ENCODE measurements around the gene ADAT3. TPM values are rescaled to one million over a fixed set of nuclear protein-coding genes. Genes with fewer than 3 reads are reported as not detected.

ADAT3 gene
- polyA plus RNA-seq, 1 of the 3 experiments (the other 2 are of a cell fraction) = 2.8 TPM

- no peak for TF ChIP-seq RFX5 (IDR thresholded peaks at IDR 0.05; ENCODE audit: low read length)
- no peak for TF ChIP-seq ELF1 (IDR thresholded peaks at IDR 0.05)
Observed at GRCh38 chr19:1912760-1913505, 7.7 kb downstream of the ADAT3 start (continued).

GRCh38 chr19:1913781-1914577, 8.8 kb downstream of the ADAT3 start:
- no peaks in the 10 kb centered on the region for H3K27me3 ChIP-seq (ENCODE audit: insufficient read depth)
- ChIA-PET CTCF (interaction anchor here (1.0 to 3.5 kb wide), 3 partner anchors 9 to 16 kb away, joined by 3 to 15 read pairs (median 3); partner anchors contain the start of genes ADAT3 and SCAMP4), POLR2A (no interaction called here)
- peaks cover 0 to 11% of the 10 kb centered on the region in 2 experiments; a peak in 1 of 4 replicates for H3K4me1 ChIP-seq (ENCODE audit: control insufficient read depth in 1 of 2, insufficient read depth in 2 of 2, low read depth in 1 of 2, low read length in 1 of 2)
- H3K4me2 ChIP-seq = no peak overlapping the region
- DNase-seq = no peak
- peaks cover 40% of the 10 kb centered on the region for H4K20me1 ChIP-seq (ENCODE audit: insufficient read depth)
- no peaks in the 10 kb centered on the region for H3F3A ChIP-seq (replicated peaks; ENCODE audit: insufficient read depth)
- H3K36me3 ChIP-seq (replicated peaks in 1 of 2; ENCODE audit: control insufficient read depth in 1 of 2, insufficient read depth in 2 of 2, low read length in 1 of 2) = peaks cover 0 to 29% of the 10 kb centered on the region in 2 experiments
- TF ChIP-seq USF2 (IDR thresholded peaks at IDR 0.05; ENCODE audit: borderline replicate concordance, low read depth, low read length) = no peak
- no peak overlapping the region for H3K9ac ChIP-seq
- no peak overlapping the region for H3K4me3 ChIP-seq (ENCODE audit: low read depth in 2 of 2, low read length in 1 of 2)
- no peak overlapping the region for H3K27ac ChIP-seq (ENCODE audit: low read depth in 2 of 2, low read length in 1 of 2)
- H2AFZ ChIP-seq (ENCODE audit: low read depth) = no peak overlapping the region
- H3K79me2 ChIP-seq (ENCODE audit: insufficient read depth) = peaks cover 61% of the 10 kb centered on the region
- no peaks in the 10 kb centered on the region for H3K9me3 ChIP-seq
- H3K9me2 ChIP-seq = no peaks in the 10 kb centered on the region
- WGBS (ENCODE audit: low lambda C conversion rate) = 83% methylated on average over 9 of the region's 23 CpGs

- Histone ChIP-seq H3K27me3 (ENCODE audit: insufficient read depth) (no peaks in the 10 kb centered on the region), H3K9me3 (no peaks in the 10 kb centered on the region), H3K4me1 (ENCODE audit: control insufficient read depth in 1 of 2, insufficient read depth in 2 of 2, low read depth in 1 of 2, low read length in 1 of 2) (peaks cover 0 to 2% of the 10 kb centered on the region in 2 experiments; a peak in 1 of 4 replicates), H4K20me1 (ENCODE audit: insufficient read depth) (peaks cover 31% of the 10 kb centered on the region), H3K79me2 (ENCODE audit: insufficient read depth) (peaks cover 52% of the 10 kb centered on the region), H3F3A (replicated peaks; ENCODE audit: insufficient read depth) (no peaks in the 10 kb centered on the region), H3K4me3 (ENCODE audit: low read depth in 2 of 2, low read length in 1 of 2) (no peak overlapping the region), H3K36me3 (replicated peaks in 1 of 2; ENCODE audit: control insufficient read depth in 1 of 2, insufficient read depth in 2 of 2, low read length in 1 of 2) (peaks cover 0 to 33% of the 10 kb centered on the region in 2 experiments), H3K9ac (no peak overlapping the region), H3K4me2 (no peak overlapping the region), H2AFZ (ENCODE audit: low read depth) (no peak overlapping the region), H3K9me2 (no peaks in the 10 kb centered on the region), H3K27ac (ENCODE audit: low read depth in 2 of 2, low read length in 1 of 2) (no peak overlapping the region)
- ChIA-PET CTCF (interaction anchor here (1.0 to 3.5 kb wide), 2 partner anchors 14 to 15 kb away, joined by 3 to 15 read pairs; no protein-coding TSS in a partner anchor), POLR2A (no interaction called here)
- DNase-seq = no peak
- 86% methylated on average over 7 of the region's 23 CpGs for WGBS (ENCODE audit: low lambda C conversion rate)
- TF ChIP-seq EP300 (IDR thresholded peaks at IDR 0.05; ENCODE audit: borderline replicate concordance in 1 of 2, low read depth in 1 of 2, low read length in 1 of 2) (no peak), EZH2phosphoT487 (IDR thresholded peaks at IDR 0.05; ENCODE audit: borderline replicate concordance, low read depth) (no peak), REST (IDR thresholded peaks at IDR 0.05; ENCODE audit: low read depth, low read length) (no peak), PBX3 (IDR thresholded peaks at IDR 0.05) (no peak), TAF1 (IDR thresholded peaks at IDR 0.05; ENCODE audit: borderline replicate concordance, low read depth, low read length) (no peak), RXRA (IDR thresholded peaks at IDR 0.05; ENCODE audit: borderline replicate concordance, low read depth) (no peak)
Observed at GRCh38 chr19:1914826-1915341, 9.7 kb downstream of the ADAT3 start.
